ENCODE results near the gene LRP11. TPM values are rescaled to one million over a fixed set of nuclear protein-coding genes. Genes with fewer than 3 reads are reported as not detected.

Gene LRP11
- total RNA-seq, 1 donor: 74.1 TPM

- DNase-seq (ENCODE audit: low read depth): no peak
- no peak overlapping the region for H3K4me3 ChIP-seq (ENCODE audit: low read depth, low read length)
- no peak for TF ChIP-seq CTCF (IDR thresholded peaks at IDR 0.05; ENCODE audit: insufficient read depth, low read length)
Observed at GRCh38 chr6:149907317-149907716, 43.2 kb upstream of the LRP11 start.

DNA sequence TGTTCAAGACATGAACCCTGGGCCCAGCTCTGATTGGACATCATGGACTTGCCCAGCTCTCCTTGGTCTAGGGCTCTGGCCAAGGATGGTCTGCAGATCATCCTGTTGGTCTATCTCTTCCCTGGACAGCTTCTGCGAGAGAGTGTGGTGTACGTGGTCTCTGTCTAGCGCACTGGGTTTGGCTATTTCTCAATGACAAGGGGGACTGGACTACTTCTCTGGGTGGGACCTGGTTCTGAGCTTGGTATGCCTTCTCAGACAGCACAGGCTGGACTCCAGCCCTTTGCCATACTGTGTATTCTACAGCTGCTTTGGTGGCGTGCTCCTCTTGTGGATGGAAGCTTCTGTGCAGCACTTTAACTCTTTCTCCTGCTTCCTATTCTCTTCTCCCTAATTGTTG, 42.2 kb upstream of the LRP11 start:
- no peak overlapping the region for H3K4me3 ChIP-seq (ENCODE audit: low read depth, low read length)
- TF ChIP-seq CTCF (IDR thresholded peaks at IDR 0.05; ENCODE audit: insufficient read depth, low read length): no peak
- DNase-seq (ENCODE audit: low read depth): no peak

- DNase-seq (ENCODE audit: low read depth): no peak
- TF ChIP-seq CTCF (IDR thresholded peaks at IDR 0.05; ENCODE audit: insufficient read depth, low read length): no peak
- no peak overlapping the region for H3K4me3 ChIP-seq (ENCODE audit: low read depth, low read length)
Observed at GRCh38 chr6:149905911-149906371, 41.8 kb upstream of the LRP11 start.

DNA sequence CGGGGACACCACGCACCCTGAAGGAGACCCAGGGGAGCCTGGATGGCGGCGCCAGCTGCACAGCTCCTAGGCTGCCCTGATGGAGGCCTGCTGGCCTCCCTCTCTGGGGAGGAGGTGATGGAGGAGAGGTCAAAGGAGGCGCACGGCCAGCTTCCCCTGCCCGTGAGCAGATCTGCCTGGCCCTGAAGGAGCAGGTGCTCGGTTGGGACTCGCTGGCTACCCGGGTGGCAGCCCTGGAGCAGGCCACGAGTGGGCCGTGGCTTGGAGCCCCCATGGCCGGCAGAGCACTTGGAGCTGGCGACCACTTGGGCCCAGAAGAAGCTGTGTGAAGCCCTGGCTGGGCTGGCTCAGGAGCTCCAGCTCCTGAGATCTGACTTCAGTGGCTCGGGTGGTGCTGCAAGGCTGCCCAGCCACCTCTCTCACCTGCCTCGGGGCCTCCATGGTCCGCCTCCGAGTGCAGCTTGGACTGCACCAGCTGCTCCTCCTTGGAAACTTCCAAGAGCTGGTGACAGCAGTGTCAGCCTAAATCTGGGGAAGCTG, 41.3 kb upstream of the LRP11 start:
- no peak overlapping the region for H3K4me3 ChIP-seq (ENCODE audit: low read depth, low read length)
- no peak for DNase-seq (ENCODE audit: low read depth)
- TF ChIP-seq CTCF (IDR thresholded peaks at IDR 0.05; ENCODE audit: insufficient read depth, low read length): no peak

DNA sequence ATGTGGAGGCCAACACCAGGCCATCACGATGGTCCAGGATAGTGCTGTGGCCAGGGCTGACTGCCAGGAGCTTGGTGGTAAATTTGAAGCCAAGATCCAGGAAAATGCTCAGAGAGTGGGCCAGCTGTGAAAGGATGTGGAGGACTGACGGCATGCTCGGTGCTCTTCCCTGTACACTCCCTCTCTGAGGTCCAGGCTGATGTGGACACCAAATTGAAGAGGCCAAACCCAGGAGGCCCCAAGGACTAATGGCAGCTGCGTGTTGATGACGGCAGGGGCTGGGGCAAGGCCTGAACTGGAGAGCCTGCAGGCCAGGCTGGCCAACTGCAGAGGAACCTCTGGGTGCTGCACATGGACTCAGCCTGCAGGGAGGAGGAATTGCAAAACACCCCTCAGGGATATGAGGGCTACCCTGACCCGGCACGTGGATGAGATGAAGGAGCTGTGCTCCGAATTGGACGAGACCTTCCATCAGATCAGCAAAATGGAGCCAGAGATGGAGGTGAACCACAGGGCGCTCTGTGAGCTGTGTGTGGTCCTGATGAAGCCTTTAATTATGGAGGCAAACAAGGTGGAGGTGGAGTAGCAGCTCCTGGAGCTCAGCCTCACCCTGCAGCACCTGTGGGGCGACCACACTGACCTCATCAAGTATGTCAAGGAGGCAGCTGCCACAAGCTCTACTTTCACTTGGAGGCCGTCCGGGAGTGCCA, 40.7 kb upstream of the LRP11 start:
- no peak for DNase-seq (ENCODE audit: low read depth)
- no peak overlapping the region for H3K4me3 ChIP-seq (ENCODE audit: low read depth, low read length)
- TF ChIP-seq CTCF (IDR thresholded peaks at IDR 0.05; ENCODE audit: insufficient read depth, low read length): no peak

- no peak overlapping the region for H3K4me3 ChIP-seq (ENCODE audit: low read depth, low read length)
- no peak for TF ChIP-seq CTCF (IDR thresholded peaks at IDR 0.05; ENCODE audit: insufficient read depth, low read length)
- DNase-seq (ENCODE audit: low read depth): no peak
Observed at GRCh38 chr6:149903938-149904611, 39.9 kb upstream of the LRP11 start.

Data from fibroblast of the aortic adventitia (primary cell).